ENCODE results near the gene MRPL24. TPM values are rescaled to one million over a fixed set of nuclear protein-coding genes. Genes with fewer than 3 reads are reported as not detected.

MRPL24 gene
- total and polyA plus RNA-seq, 2 of the 4 experiments (the other 2 are of a cell fraction), result 68.8 to 99.5 TPM

GRCh38 chr1:156766298-156767100 lies 25.6 kb upstream of the MRPL24 start:
- Histone ChIP-seq H3K27me3 (ENCODE audit: control insufficient read depth, insufficient read depth, low read length) (no peaks in the 10 kb centered on the region), H4K8ac (ENCODE audit: low read depth in 2 of 2, low read length in 2 of 2) (peak overlapping the region; percentile 97 to 98), H2BK20ac (ENCODE audit: low read depth, low read length) (peak overlapping the region; percentile 29; the same call in 1 of the 2 replicates), H3K4me1 (ENCODE audit: control insufficient read depth, insufficient read depth, low read length) (peaks cover 5% of the 10 kb centered on the region), H2BK5ac (ENCODE audit: low read depth, low read length, poor library complexity, severe bottlenecking) (peak overlapping the region; percentile 64), H3K4me2 (ENCODE audit: low read depth, low read length) (peak overlapping the region; percentile 83), H3K9me1 (ENCODE audit: insufficient read depth, low read length) (peaks cover 3% of the 10 kb centered on the region; the same call in 1 of the 2 replicates), H3K9me3 (ENCODE audit: control insufficient read depth, insufficient read depth, low read length) (no peaks in the 10 kb centered on the region), H3K56ac (ENCODE audit: extremely low read depth, insufficient read depth, low read length) (peak overlapping the region; percentile 74), H3K14ac (replicated peaks; ENCODE audit: low read depth, low read length) (peak overlapping the region; percentile 84), H4K20me1 (ENCODE audit: insufficient read depth, low read length) (peaks cover 24% of the 10 kb centered on the region), H2AK9ac (replicated peaks; ENCODE audit: low read depth, low read length, poor library complexity) (peak overlapping the region; percentile 88), H3K27ac (ENCODE audit: insufficient read depth, low read length) (peak overlapping the region; percentile 61), H3K4me3 (ENCODE audit: insufficient read depth, low read depth, low read length) (peak overlapping the region; percentile 71), H2AFZ (replicated peaks; ENCODE audit: low read length, poor library complexity) (peak overlapping the region; percentile 82), H3K79me1 (ENCODE audit: low read depth in 1 of 2, low read length in 2 of 2) (peaks cover 10 to 44% of the 10 kb centered on the region in 2 experiments; a peak in 3 of 4 replicates), H2AK5ac (ENCODE audit: low read depth, low read length) (peak overlapping the region; percentile 86), H4K91ac (ENCODE audit: insufficient read depth, low read depth, low read length) (peak overlapping the region; percentile 82), H3K23ac (ENCODE audit: low read depth, low read length) (peak overlapping the region; percentile 73), H3K9ac (ENCODE audit: low read depth, low read length) (peak overlapping the region; percentile 76), H3K4ac (ENCODE audit: low read depth, low read length) (peak overlapping the region; percentile 88), H2BK120ac (ENCODE audit: low read depth, low read length) (peak overlapping the region; percentile 45), H2BK15ac (ENCODE audit: low read depth, low read length) (peak overlapping the region; percentile 45; the same call in 1 of the 3 replicates), H4K5ac (ENCODE audit: low read depth, low read length) (peak overlapping the region; percentile 83), H3K18ac (ENCODE audit: low read depth, low read length) (peak overlapping the region; percentile 20), H3K36me3 (ENCODE audit: control insufficient read depth, insufficient read depth, low read length) (peaks cover 2% of the 10 kb centered on the region; the same call in 1 of the 2 replicates)
- CTCF ChIA-PET, result interaction anchor here (1.1 to 1.9 kb wide), 3 partner anchors 13 to 77 kb away, joined by 3 to 8 read pairs (median 5); no protein-coding TSS in a partner anchor
- no peak for TF ChIP-seq RFX5 (IDR thresholded peaks at IDR 0.05; ENCODE audit: low read depth, low read length)
- TF ChIP-seq POLR2A (IDR thresholded peaks at IDR 0.05; ENCODE audit: low read depth, low read length), result no peak
- TF ChIP-seq RAD21 (IDR thresholded peaks at IDR 0.05; ENCODE audit: low read length), result no peak
- no peak for TF ChIP-seq MAZ (IDR thresholded peaks at IDR 0.05; ENCODE audit: borderline replicate concordance, low read depth, low read length)
- no peak for TF ChIP-seq SMC3 (IDR thresholded peaks at IDR 0.05; ENCODE audit: low read depth, low read length)
- TF ChIP-seq MAFK (IDR thresholded peaks at IDR 0.05; ENCODE audit: low read depth, low read length), result no peak
- TF ChIP-seq CTCF (conservative IDR thresholded peaks at IDR 0.05; ENCODE audit: low read depth, low read length), result no peak
- no peak for TF ChIP-seq MXI1 (IDR thresholded peaks at IDR 0.05; ENCODE audit: borderline replicate concordance, low read depth, low read length)
- TF ChIP-seq BHLHE40 (IDR thresholded peaks at IDR 0.05; ENCODE audit: low read depth, low read length), result no peak
- TF ChIP-seq CHD1 (IDR thresholded peaks at IDR 0.05; ENCODE audit: low read depth, low read length), result no peak
- no peak for TF ChIP-seq FOS (IDR thresholded peaks at IDR 0.05; ENCODE audit: low read depth, low read length)
- TF ChIP-seq ELK1 (IDR thresholded peaks at IDR 0.05; ENCODE audit: borderline replicate concordance, low read depth, low read length), result no peak
- POLR2A ChIA-PET (ENCODE audit: unreplicated experiment), result interaction anchor here (1.4 to 2.1 kb wide), 2 partner anchors 15 to 25 kb away, joined by 7 to 18 read pairs; partner anchors contain the start of genes HDGF and MRPL24
- WGBS, 2 experiments (ENCODE audit: extremely low coverage in 2 of 2, insufficient read length in 1 of 2), result 20% methylated on average over 6 of the region's 14 CpGs; no CpG with 5 or more reads in 1 of the 2 experiments
- intact Hi-C loops (cut with micrococcal nuclease), result loop anchor here (1.0 to 2.0 kb wide), 3 partner anchors 14 to 40 kb away; partner anchors contain the start of gene MRPL24
- BruUV-seq (replicated peaks), result no TSS peak
- in situ Hi-C loops (cut with MboI; ENCODE audit: low sequenced_read_pairs), result no loop called here
- DNase-seq, result no peak
- peak; percentile 5 for ATAC-seq (ENCODE audit: low read depth)
- dilution Hi-C loops (cut with HindIII; ENCODE audit: low sequenced_read_pairs, unreplicated experiment), result no loop called here

All from IMR-90 (cell line).